ENCODE data around the gene ZFAND4.
A peak's percentile ranks its signal among the peaks of the same experiment; 100 is the strongest.

ZFAND4 gene

GRCh38 chr10:45594276-45595157 lies 78.1 kb downstream of the ZFAND4 start (continued):
- TF ChIP-seq ZNF133 (tag by site-specific recombination; IDR thresholded peaks at IDR 0.05) (no peak), ZNF670 (tag by site-specific recombination; IDR thresholded peaks at IDR 0.05; ENCODE audit: low read depth) (no peak), ZNF140 (tag by site-specific recombination; IDR thresholded peaks at IDR 0.05) (0 out of 2 replicates have a peak, but pooled peaks have one; percentile 46), ZNF621 (tag by site-specific recombination; IDR thresholded peaks at IDR 0.05) (no peak), ZBTB21 (tag by site-specific recombination; IDR thresholded peaks at IDR 0.05) (peak; percentile 23; the same call in 1 of the 2 replicates), RBAK (tag by site-specific recombination; IDR thresholded peaks at IDR 0.05) (no peak), SETDB1 (IDR thresholded peaks at IDR 0.05; ENCODE audit: insufficient read length, low read length) (no peak), IKZF3 (tag by site-specific recombination; IDR thresholded peaks at IDR 0.05) (no peak), ZBTB17 (tag by site-specific recombination; IDR thresholded peaks at IDR 0.05) (peak; percentile 30), GFI1B (tag by site-specific recombination; IDR thresholded peaks at IDR 0.05) (no peak), ZNF518A (tag by site-specific recombination; conservative IDR thresholded peaks at IDR 0.05; ENCODE audit: low read depth) (no peak), ZNF776 (tag by site-specific recombination; IDR thresholded peaks at IDR 0.05; ENCODE audit: borderline replicate concordance) (no peak), ZNF561 (tag by site-specific recombination; IDR thresholded peaks at IDR 0.05; ENCODE audit: borderline replicate concordance) (peak; percentile 94), PRDM2 (tag by site-specific recombination; IDR thresholded peaks at IDR 0.05; ENCODE audit: borderline replicate concordance) (no peak), ZNF362 (tag by site-specific recombination; IDR thresholded peaks at IDR 0.05) (peak; percentile 47; the same call in 1 of the 2 replicates), HIC1 (tag by site-specific recombination; IDR thresholded peaks at IDR 0.05) (peak; percentile 72), ZNF132 (tag by site-specific recombination; IDR thresholded peaks at IDR 0.05; ENCODE audit: borderline replicate concordance) (no peak), ZEB2 (tag by site-specific recombination; IDR thresholded peaks at IDR 0.05) (0 out of 2 replicates have a peak, but pooled peaks have one; percentile 54), ZNF211 (tag by site-specific recombination; IDR thresholded peaks at IDR 0.05; ENCODE audit: low read depth) (no peak), YY2 (tag by site-specific recombination; IDR thresholded peaks at IDR 0.05) (no peak), ZNF311 (tag by site-specific recombination; IDR thresholded peaks at IDR 0.05; ENCODE audit: borderline replicate concordance) (no peak), ZNF544 (tag by site-specific recombination; IDR thresholded peaks at IDR 0.05) (no peak), ZNF292 (tag by site-specific recombination; IDR thresholded peaks at IDR 0.05; ENCODE audit: borderline replicate concordance, low read depth) (no peak), MEIS1 (CRISPR knock-in tag; IDR thresholded peaks at IDR 0.05; ENCODE audit: borderline replicate concordance) (no peak), YY1 (tag by site-specific recombination; IDR thresholded peaks at IDR 0.05) (peak; percentile 56; the same call in 1 of the 2 replicates)

All from HEK293 (cell line).